GM12878 (cell line): ENCODE measurements around the gene SELENOT. TPM values are rescaled to one million over a fixed set of nuclear protein-coding genes. Genes with fewer than 3 reads are reported as not detected.

Experiments used
- YBX1 ChIP-seq: fragments of 450-650 bp; IDR thresholded peaks from 2 replicates; pipeline ENCODE4 v1.6.1; 2016; ENCODE audit warnings: antibody characterized with exemption
- ZZZ3 ChIP-seq: IDR thresholded peaks from 2 replicates; pipeline ENCODE4 v1.6.1; 2011; ENCODE audit warnings: low read depth; ENCODE audit not compliant: control insufficient read depth, insufficient read length
- polyA plus RNA-seq, 11 experiments: library from polyadenylated mRNA; depleted of rRNA in 4 of 11; unstranded in 6 of 11; stranded (reverse) in 5 of 11; fragments of >200 nt; fragmentation: Nextera tagmentation in 4 of 11; fragmentation: Illumina TruSeq in 1 of 11; extraction: Ambion mirVana in 4 of 11; extraction: Trizol in 1 of 11; gene quantifications; 1 replicate in 1 of 11; 2 replicates in 10 of 11; pipeline versions ENCODE4 v1.2.1 to v1.2.3, GENCODE V29; 2011 to 2016; ENCODE audit warnings: inconsistent platforms in 2 of 11, missing spikeins in 2 of 11, low read depth in 1 of 11
- total RNA-seq, 4 experiments: library from RNA; depleted of rRNA in 3 of 4; stranded (reverse); fragments of >200 nt in 3 of 4; fragmentation: Illumina TruSeq in 1 of 4; extraction: Trizol in 1 of 4; gene quantifications; 2 replicates each; pipeline versions ENCODE4 v1.2.1 to v1.2.3, GENCODE V29; 2013 to 2021
- TF ChIP-seq, protein P1 (sequence below): IDR thresholded peaks from 2 replicates; pipeline ENCODE4 v1.6.1; 2012; ENCODE audit warnings: improper control_type of control experiment, low read depth, low read length; ENCODE audit not compliant: insufficient replicate concordance
- TF ChIP-seq, protein P2 (sequence below): fragments of 450-650 bp; formaldehyde crosslinking; IDR thresholded peaks from 2 replicates; pipeline ENCODE4 v1.4.0; 2020; ENCODE audit warnings: mild to moderate bottlenecking, moderate library complexity

Gene SELENOT
- total and polyA plus RNA-seq, 10 of the 15 experiments (the other 5 are each of a cell fraction or from before 2014, with no cell fraction given): 89.4 to 768 (median 261) TPM

DNA sequence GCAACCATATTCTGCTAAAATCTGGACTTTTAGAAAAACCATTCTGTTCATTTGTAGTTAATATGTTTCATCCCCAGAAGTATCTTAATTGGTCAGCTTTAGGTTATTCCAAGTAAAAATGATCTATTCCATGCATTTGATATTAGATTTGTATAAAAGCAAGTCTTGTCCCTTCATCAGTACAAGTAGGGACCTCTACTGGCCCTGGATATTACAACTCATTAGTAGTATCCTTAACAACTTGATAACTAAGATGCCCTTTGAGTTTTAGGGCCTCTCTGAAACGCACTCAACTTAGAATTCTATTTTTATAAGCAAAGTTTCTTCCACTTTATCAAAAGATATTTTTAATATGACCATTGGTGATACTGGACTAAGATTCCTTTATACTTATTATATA lies 25.3 kb upstream of the SELENOT start (continued):
- TF ChIP-seq, protein P1, sequence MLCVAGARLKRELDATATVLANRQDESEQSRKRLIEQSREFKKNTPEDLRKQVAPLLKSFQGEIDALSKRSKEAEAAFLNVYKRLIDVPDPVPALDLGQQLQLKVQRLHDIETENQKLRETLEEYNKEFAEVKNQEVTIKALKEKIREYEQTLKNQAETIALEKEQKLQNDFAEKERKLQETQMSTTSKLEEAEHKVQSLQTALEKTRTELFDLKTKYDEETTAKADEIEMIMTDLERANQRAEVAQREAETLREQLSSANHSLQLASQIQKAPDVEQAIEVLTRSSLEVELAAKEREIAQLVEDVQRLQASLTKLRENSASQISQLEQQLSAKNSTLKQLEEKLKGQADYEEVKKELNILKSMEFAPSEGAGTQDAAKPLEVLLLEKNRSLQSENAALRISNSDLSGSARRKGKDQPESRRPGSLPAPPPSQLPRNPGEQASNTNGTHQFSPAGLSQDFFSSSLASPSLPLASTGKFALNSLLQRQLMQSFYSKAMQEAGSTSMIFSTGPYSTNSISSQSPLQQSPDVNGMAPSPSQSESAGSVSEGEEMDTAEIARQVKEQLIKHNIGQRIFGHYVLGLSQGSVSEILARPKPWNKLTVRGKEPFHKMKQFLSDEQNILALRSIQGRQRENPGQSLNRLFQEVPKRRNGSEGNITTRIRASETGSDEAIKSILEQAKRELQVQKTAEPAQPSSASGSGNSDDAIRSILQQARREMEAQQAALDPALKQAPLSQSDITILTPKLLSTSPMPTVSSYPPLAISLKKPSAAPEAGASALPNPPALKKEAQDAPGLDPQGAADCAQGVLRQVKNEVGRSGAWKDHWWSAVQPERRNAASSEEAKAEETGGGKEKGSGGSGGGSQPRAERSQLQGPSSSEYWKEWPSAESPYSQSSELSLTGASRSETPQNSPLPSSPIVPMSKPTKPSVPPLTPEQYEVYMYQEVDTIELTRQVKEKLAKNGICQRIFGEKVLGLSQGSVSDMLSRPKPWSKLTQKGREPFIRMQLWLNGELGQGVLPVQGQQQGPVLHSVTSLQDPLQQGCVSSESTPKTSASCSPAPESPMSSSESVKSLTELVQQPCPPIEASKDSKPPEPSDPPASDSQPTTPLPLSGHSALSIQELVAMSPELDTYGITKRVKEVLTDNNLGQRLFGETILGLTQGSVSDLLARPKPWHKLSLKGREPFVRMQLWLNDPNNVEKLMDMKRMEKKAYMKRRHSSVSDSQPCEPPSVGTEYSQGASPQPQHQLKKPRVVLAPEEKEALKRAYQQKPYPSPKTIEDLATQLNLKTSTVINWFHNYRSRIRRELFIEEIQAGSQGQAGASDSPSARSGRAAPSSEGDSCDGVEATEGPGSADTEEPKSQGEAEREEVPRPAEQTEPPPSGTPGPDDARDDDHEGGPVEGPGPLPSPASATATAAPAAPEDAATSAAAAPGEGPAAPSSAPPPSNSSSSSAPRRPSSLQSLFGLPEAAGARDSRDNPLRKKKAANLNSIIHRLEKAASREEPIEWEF: no peak
- TF ChIP-seq ZZZ3: no peak
- TF ChIP-seq, protein P2, sequence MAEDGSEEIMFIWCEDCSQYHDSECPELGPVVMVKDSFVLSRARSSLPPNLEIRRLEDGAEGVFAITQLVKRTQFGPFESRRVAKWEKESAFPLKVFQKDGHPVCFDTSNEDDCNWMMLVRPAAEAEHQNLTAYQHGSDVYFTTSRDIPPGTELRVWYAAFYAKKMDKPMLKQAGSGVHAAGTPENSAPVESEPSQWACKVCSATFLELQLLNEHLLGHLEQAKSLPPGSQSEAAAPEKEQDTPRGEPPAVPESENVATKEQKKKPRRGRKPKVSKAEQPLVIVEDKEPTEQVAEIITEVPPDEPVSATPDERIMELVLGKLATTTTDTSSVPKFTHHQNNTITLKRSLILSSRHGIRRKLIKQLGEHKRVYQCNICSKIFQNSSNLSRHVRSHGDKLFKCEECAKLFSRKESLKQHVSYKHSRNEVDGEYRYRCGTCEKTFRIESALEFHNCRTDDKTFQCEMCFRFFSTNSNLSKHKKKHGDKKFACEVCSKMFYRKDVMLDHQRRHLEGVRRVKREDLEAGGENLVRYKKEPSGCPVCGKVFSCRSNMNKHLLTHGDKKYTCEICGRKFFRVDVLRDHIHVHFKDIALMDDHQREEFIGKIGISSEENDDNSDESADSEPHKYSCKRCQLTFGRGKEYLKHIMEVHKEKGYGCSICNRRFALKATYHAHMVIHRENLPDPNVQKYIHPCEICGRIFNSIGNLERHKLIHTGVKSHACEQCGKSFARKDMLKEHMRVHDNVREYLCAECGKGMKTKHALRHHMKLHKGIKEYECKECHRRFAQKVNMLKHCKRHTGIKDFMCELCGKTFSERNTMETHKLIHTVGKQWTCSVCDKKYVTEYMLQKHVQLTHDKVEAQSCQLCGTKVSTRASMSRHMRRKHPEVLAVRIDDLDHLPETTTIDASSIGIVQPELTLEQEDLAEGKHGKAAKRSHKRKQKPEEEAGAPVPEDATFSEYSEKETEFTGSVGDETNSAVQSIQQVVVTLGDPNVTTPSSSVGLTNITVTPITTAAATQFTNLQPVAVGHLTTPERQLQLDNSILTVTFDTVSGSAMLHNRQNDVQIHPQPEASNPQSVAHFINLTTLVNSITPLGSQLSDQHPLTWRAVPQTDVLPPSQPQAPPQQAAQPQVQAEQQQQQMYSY (CRISPR knock-in tag): no peak
- TF ChIP-seq YBX1: no peak
